DMS53 treated with DMSO at 0.1 percent for 48 hours (cell line): ENCODE data around the gene KLF12.

ENCODE experiments used
- DNase-seq: peaks from one replicate; lab custom pipeline; 2025; ENCODE audit not compliant: unreplicated experiment; lab: John Stamatoyannopoulos, UW

The KLF12 gene

GRCh38 chr13:74134221-74134776, at the start of gene KLF12:
Gene KLF12, minus strand, starts transcription at chr13:74134404.
- DNase-seq = peak; percentile 29

DNA sequence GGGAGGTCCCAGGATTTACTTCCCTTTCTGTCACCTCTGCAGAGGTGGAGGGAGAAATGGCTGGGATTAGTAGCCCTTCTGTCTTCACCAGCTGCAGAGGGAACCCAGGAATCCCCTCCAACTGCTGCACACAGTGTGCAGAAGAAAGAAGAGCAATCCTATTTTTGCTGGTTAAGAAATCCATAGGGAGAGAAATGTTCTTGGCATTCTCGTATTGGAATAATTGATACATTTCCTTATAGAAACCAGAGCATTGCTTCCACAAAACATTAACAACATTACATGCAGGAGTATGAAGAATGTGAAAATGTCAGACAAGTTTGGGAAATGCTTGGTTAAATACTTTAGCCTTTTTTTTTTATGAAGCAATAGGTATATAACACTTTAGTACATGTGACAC, 48.3 kb upstream of the KLF12 start:
- no peak for DNase-seq

DNA sequence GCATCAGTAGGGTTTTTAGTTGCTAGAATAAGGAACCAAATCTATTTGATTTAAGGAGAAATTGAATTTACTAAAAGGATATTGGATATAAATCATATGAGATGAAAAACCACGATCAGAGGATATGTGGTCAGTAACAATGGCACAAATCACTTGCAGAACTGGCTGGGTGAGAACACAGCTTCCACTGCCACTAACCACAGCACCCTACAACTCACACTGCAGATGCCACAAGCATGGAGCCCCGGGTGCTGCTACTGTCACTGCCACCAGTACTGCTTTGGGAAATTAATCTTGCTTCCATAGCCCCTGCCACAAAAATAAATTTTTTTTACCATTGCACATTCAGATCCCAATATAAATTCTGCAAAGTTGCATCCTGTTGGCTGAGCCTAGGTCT, 40.6 kb upstream of the KLF12 start:
- DNase-seq = no peak

DNA sequence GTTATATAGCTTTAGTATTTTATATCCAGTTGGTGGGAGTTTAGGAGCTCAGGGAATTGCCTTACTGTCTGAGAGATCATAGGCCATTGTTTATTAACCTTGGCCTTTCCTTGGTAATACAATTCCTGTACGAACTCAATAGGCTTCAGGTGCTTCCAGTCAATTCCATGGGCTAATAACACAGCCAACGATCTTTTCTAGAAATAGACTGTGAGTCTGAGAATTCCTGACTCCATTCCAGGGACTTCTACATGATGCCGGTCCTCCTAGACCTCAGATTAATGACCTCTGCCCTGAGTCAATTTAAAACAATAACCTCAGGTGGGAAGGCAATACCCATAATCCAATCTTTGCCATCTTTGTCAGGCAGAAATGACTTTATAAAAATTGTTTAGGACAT, 39.6 kb upstream of the KLF12 start:
- no peak for DNase-seq

- no peak for DNase-seq
Measured at GRCh38 chr13:74171641-74172040, 37.4 kb upstream of the KLF12 start.

GRCh38 chr13:74169676-74170075, 35.5 kb upstream of the KLF12 start:
- no peak for DNase-seq

DNA sequence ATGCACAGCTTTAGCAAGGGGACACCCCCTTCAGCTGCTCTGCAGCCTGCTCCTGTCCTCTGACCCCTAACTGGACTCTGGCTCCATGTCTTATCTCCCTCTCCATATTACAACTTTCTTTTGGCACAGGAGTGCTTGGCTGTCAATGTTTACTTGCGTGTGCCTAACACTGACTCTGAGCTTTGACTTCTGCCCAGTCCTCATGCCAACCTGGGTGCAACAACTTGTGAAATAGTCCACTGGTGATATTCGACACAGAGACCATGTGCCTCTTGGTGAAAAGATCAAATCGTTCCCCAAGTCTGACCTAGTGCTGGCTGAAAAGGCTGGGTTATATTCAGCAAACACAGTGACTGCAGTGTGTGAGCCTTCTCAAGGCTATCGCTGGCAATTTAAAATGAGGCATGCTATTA, 34.1 kb upstream of the KLF12 start:
- no peak for DNase-seq

DNA sequence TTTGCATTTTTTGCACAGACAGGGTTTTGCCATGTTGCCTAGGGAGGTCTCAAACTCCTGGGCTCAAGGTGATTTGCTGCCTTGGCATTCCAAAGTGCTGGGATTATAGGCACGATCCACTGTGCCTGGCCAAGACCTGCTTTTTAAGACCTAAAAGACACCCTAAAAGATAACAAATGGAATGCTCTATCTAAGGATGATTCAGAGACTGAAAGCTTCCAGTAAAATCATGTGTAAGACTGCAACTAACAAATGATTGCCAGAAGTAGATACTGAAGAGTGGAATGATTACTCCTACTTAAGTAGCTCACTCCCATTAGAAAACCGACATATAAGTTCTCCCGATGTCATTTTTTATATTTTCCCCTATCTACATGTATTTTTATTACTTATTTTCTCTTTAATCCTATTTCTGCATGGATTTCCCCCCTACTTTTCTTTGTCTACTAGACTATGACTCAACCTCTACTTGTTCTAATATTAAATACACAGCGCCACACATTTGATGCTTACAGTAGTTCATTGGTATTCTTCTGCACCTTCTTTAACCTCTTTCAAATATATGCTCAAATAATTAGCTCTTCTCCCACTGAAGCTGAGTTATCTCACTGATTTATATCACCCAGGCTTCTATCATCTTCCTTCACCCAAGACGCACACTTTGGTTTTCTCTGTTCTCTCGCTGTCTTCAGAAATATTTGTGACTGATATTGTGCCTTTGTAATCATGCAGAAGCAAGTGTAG, 32.2 kb upstream of the KLF12 start:
- DNase-seq = no peak

GRCh38 chr13:74162782-74163181, 28.6 kb upstream of the KLF12 start:
- DNase-seq = no peak

DNA sequence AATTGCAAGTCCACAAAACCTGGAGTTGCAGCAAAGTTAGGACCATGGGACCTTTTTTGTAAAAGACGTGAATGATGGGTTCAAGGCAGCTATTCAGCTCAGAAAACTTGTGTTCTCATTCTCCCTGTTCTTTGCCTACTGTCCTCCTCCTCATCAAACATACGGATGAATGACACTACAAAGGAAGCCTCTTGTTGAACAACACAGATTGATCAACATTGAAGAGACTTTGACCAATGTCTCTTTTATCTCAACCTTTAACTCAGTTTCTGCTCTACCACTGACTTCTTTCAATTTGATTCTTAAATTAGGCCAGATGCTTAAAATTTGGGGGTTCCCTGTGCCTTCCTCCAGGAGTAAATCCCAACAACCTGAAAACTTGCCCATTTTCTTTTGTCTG, 27.9 kb upstream of the KLF12 start:
- DNase-seq = no peak

DNA sequence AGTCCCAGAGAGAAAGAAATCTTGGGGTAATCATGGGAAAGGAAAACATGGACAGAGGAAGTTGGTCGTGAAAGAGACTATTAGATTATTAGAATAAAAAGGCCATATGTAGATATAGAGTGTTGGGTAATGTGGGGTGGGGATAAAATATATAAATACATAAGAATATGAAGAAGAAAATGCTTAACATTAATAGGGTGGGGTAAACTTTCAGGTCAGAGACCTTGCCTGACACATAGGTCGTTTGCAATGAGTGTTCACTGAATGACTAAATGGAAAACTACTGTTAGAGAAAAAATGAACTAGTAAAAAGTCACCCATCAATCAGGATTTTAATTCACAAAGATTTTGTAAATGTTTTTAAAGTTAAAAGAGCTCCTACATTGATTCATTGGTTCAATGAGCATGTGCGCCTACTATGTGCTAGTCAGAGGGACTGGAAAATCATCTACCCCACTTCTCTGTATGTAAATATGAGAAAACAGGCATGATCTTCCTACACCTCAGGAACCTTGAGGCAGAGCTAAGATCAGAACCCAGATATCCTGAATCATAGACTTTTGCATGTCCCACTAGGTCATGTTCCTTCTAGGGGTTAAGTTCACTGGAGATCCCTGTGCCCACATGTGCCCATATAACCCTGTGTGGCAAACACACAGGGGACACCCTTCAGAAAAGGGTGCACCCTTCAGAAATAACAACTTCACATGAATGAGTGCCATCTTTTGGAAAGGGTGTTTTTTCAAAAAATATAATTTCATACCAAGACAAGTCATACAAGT, 24.6 kb upstream of the KLF12 start:
- no peak for DNase-seq

- no peak for DNase-seq
Measured at GRCh38 chr13:74158028-74158427, 23.8 kb upstream of the KLF12 start.

DNA sequence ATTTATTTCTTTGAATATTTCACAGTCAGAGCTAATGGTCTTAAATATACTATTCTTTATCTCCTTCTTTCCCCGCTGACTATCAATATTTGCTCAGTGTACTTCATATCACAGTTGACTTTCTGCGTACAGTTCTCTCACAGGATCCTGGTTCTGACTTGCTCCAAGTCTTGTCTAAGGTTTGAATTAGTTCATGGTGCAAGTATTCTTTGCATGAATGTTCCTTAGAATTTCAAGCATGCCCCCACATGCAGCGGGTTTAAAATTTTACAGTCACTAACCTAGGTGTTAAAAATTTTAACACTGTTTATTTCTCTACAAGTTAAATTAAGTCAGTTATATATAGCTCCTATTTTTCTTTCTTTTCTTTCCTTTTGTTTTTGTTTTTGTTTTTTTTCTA, 20.8 kb upstream of the KLF12 start:
- no peak for DNase-seq

DNA sequence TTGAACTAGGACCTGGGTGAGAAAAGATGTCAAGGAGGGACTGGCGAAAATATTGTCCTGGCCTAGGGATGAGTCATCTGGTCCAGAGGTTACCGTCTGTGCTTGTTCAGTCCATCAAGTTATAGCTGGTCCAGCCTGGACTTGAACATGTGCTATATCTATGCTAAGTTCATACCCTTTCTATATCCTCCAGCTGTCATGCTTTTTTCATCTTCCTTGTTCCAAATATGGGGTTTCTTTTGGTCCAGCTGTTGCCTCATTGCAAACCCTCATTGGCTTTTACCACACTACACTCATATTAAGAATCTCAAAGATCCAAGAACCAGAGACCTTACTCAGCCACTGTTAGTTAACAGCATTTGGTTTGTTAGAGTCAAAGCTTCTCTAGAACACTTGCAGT, 19.1 kb upstream of the KLF12 start:
- DNase-seq = no peak

DNA sequence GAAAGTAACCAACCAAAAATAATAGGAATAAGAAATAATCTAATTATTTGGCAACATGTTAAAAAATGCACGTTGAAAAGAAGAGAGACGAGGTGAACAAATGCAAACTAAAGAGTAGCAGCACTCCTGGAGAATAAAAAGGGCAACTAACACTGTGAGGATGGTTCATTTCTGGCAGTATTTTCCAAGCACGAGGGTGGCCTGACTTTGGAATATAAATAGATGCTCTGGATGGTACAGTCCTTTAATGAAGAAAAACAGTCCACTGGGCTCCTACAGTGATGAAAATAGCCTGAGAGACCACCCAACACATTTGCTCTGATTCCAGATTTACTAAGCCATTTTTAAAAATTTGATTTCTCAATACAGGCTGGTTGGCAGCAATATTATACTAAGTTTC, 17.7 kb upstream of the KLF12 start:
- no peak for DNase-seq

DNA sequence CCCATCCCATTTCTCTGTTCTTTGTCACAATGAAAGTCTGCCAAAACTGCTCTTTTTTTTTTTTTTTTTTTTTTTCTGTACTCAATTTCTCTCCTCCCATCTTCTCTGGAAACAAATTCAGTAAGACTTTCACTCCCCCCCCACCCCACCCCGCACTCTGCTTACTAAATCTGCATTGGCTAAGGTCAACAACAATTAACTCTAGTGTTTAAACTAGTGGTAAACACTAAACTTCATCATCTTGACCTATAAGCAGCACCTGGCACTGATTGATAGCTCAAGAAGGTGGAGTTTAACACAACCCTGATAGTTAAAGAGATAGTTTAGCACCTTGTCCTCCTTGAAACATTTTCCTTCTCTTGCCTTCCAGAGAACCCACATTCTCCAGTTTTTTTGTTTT, 14.1 kb upstream of the KLF12 start:
- DNase-seq = no peak

DNA sequence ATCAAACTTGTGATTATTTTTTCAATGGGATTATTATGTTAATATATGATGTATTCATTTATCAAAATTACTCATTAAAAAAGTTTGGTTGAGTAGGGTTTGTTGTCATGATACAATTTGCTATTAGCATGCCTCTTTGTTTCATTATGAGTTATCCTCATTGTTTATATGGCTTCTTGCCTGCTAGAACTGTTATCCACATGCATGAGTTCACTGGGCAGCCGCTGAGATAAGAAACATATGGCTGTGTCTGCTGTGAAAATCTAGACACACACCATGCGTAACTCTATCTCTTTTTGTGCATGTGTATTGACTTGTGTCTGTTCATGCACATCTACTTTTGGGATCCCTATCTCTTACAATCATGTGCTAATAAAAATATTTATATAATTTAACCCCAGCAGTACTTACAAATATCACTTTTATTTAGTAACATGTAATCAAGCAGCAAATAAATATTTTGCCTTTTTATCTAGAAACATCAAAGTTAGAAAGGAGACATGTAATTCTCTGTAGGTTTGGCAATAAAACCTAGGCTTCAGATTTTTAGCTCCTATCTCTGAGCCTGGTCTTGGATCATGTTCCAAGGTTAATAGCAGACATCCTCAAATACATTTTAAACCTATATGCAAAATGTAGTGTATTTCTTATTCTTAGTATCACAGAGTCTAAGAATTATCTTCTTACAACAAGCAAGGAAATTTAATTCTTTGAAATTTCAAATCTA, 11.2 kb upstream of the KLF12 start:
- DNase-seq = no peak

DNA sequence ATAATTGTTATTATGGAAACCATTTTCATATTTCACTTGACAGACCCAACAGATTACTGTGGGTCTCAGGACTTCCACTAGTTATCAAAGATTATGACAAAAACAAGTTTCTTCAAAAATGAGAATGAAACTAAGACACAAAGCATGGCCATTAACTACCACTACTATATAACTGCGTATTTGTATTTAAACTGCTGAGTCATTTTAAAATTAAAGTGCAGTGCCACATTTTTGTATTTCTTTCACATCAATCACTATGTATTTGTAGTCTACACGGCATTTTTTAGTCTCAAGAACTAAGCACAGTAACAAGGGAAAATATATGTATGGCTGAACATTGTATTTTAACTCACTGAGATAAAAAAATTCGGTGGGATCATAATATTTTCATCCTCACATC, 10.1 kb upstream of the KLF12 start:
- no peak for DNase-seq

DNA sequence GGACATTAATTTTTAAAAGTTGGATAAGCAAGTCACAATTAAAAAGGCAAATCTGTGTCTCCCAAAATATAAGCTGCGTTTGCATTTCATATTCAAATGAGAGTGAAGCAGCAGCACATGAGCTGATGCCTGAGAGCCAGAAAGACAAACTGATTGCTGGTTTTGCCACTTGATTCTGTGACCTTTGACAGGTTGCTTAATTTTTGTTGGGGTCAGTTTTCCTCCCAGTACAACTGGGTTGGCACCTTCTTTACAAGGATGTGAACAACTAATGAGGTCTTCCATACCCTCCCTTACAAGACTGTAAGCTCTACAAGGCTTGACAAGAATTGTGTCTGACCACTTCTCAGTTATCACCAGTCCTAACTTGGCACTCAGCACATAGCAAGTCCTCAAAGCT, 8.1 kb upstream of the KLF12 start:
- DNase-seq = no peak

- no peak for DNase-seq
Measured at GRCh38 chr13:74138241-74138640, 4.0 kb upstream of the KLF12 start.

- no peak for DNase-seq
Measured at GRCh38 chr13:74136084-74136658, 2.0 kb upstream of the KLF12 start.
